ENCODE measurements around the gene SESN3.
A peak's percentile ranks its signal among the peaks of the same experiment; 100 is the strongest.
"Not testable (repeated sequence)": the region's sequence is repeated elsewhere in the genome, so short reads cannot be mapped to it uniquely, and the experiment has no call there.

Gene SESN3

DNA sequence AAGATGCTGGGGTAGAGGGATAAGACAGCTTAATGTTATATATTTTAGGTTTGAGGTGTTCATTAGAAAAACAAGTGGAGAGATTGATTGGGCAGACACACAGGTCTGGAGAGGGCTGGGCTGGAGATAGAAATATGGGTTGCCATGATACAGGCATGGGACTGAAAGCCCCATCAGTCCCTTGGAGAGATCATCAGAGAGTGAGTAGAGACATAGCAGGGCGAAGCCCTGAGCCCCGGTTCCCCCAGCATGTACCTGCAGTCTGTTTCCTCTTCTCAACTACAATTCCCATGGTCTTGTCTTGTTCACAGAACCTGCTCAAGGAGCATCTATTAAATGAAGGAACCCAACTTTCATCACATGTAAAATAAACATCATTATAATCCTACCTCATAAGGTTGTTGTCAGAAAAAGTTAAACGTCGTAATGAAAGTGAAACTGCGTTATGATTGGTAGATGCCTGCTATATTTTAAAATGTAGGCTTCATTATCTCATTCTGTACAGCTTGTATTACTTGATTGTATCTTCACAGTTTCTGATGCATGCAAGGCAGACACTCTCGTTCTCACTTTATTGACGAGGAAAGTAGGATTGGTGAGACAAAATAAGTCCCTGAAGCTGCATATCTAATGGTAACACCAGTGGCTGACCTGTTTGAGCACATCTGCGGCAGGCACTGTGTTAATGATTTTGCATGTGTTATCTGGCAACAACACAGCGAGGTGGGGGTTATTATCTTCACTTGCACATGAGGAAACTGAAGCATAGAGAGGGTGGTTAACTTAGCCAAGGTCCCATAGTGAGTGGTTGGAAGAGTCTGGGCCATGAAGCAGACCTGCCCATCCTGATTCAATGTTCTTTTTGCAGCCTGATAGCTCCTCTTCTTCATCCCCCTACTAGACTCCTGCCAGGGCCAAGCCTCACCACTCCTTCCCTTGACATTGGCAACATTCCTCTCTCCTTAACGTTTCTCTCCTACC is 77.8 kb downstream of the SESN3 start:
- no peak for DNase-seq (ENCODE audit: low read depth in 2 of 2)

DNA sequence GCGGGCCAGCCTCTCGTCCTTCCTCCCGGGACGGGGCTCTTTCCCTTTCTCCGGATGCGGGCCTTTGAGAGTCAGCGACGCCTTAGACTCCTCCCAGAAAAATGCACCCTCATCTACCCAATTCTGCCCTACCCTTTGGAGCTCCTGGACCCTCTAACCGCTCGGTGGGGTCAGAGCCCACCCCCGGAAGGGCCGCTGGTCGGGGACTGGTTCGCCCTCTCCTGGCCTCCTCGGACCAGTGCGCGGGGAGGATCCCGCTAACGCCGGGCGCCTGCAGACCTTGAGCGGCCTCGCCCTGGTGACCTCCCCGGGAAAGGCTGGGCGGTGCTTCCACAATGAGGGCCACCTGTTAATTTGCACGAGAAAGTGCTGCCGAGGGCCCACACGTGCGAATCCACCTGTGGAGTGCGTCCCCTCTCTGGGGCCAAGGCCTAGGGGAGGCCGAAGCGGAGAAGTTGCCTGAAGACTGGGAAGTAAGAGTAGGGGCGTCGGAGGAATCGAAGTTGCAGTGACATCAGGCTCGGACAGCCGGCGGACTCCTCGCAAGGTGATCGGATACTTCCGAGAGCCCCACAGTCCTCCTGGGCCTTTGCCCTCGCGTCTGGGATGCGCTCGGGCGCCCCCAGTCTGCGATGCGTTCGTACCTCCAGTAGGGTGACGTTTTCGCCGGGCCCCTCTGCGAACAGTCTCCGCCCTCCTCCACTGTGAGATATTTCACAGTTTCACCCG is 79.9 kb downstream of the SESN3 start:
- DNase-seq (ENCODE audit: low read depth in 2 of 2), result peak; percentile 83 to 85

DNA sequence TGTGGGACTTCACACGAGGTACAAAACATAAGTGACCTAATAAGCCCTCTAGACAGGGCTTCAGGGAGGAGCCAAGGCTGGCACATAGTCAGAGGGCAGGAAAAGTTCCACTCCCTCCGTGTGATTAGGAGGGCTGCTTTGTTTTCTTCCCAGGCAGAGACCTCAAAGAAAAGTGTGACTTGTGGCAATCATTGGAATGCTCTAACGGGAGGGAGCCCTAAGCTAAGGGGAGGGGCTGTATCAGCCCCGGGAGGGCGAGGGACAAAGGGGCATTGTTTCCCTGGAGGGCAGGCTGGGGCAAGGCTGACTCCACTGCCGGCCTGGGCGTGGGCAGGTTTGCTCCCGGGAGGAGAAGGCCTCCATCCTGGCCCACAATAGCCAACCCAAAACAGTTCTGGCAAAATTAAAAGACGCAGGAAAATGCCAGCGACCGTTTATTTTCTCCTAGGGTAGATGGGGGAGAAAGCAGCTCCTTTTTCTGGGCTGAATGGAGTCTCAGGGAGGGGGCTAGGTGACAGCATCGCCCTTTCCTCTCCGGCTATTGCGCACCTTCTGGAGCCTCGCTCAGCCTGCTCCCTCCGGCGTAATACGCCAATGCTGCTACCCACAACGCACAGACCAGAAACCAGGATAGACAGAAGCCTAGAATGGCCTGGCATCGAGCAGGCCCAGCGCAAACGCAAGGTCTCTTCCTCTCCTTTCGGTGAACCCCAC is 81.2 kb downstream of the SESN3 start:
- no peak for DNase-seq (ENCODE audit: low read depth in 2 of 2)

DNA sequence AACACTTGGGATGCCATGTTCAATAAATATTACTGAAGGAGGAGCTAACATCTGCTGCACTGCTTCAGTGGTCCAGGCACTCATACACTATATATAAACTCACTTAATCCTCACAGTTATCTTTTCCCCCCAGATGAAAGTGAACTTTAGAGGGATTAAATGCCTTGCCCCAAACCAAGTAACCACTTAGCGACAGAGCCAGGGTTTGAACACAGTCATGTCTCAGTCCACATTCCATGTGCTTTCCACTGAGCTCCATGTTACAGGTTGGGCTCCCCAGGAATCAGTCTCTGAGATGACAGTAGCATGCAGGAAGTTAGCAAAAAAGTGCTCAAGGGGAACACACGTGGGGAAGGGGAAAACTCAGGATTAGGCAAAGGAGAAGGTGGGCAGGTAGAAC is 82.1 kb downstream of the SESN3 start:
- DNase-seq (ENCODE audit: low read depth in 2 of 2), result no peak

DNA sequence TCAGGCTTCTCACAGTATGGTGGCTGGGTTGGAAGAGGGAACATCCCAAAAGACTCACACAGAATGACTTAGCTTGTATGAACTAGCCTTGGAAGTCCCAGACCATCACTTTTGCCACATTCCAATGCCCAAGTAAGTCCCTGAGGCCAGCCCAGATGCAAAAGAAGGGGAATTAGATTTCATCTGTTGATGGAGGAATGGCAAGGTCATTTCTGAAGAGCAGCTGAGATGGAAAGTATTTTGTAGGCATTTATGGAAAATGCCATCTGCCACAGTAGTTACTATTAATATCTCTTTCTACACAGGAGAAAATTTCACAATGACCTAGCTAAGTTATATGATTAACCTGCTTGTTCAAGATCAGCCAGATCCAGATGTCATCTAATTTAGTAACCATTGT is 82.6 kb downstream of the SESN3 start:
- DNase-seq (ENCODE audit: low read depth in 2 of 2), result no peak

DNA sequence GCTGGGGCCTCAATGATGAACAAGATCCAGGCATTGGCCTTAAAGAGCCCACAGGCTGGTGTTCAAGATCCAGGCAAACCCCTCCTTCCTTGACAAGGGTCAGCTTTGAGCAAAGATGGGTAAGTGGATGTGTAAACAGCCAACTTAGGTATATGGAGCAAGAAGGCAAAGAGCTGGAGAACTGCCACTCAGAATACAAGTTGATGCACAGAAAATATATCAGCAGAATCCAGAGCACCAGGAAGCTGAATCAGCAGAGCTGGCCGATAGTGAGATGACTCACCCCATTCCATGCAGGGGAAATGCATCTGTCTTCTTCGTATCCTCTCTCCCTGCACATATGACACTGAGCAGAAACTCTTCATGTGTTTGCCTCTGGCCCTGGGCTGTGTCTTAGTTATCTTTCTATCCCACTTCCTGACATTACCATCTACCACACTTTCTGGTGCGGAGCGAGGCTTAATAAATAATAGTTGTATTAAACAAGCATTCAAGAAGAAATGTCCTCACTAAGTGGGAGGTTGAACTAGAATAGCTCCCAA is 83.6 kb downstream of the SESN3 start:
- DNase-seq (ENCODE audit: low read depth in 2 of 2), result no peak

DNA sequence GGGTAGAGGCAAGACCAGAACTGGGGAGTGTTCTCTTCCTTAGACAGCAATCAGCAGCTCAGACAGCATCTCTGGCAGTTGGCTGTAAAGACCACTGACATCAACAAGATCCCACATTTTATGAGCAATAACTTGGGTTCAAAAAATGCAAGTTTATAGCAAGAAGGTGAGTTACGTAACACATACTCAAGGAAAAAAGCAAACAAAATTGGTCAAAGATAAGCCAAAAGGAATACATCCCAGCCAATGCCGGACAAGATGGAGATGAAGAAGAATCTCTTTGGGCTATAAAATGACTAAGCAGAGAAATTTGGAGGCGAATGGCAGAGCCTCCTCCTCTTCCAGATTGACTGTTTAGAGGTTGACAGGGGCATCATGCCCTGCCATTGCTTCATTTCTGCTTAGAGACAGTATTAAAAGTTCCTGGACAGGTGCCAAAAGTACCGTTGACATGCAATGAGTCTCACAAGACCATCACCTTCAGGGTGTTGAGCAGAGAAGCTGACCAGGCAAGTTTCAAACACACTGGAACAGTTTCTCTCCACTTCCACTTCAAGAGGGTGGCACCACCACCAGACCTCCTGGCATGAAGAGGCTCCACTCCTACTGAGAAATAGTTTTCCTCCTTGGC is 85.5 kb downstream of the SESN3 start:
- no peak for DNase-seq (ENCODE audit: low read depth in 2 of 2)

DNA sequence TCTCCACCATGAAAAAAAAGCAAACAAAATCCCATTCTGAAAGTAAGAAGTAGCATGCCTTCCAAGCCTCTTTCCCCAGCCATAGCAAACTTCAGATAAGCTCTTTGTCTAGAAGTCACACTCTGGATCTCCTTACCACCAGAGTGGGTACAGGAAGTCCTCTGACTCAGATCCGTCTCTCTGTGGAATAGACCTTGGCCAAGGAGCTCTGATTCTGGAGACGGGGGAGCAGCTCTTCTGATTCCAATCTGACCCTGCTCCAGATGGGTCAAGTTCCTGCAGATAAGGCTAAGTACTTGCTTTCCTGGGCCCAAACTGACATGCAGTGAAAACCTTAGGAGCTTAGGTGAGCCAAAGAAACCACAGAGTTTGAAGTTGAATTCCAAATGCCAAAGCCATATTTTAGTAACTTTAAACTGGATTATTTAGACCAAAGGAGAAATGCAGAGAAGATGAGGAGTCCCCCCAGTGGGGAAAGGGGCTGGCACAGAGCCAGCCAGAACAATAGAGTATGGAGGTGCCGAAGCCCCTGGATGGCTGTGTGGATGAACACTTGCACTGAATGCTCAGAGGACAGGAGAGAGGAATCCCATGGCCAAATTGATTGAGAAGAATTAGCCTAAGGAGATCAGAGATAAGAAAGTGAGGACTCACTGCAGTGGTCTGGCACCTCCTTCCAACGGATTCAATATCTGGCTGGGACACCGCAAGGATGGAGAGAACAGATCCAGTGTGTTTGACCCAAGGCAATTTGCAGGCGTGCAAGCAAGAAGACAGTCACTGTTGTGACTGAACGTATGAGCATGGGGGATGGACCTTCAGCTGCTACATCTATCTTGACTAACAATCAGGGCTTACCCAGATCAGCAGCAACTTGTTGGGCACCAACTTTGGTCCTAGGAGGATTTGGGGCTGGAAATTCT is 86.4 kb downstream of the SESN3 start:
- DNase-seq (ENCODE audit: low read depth in 2 of 2), result no peak

DNA sequence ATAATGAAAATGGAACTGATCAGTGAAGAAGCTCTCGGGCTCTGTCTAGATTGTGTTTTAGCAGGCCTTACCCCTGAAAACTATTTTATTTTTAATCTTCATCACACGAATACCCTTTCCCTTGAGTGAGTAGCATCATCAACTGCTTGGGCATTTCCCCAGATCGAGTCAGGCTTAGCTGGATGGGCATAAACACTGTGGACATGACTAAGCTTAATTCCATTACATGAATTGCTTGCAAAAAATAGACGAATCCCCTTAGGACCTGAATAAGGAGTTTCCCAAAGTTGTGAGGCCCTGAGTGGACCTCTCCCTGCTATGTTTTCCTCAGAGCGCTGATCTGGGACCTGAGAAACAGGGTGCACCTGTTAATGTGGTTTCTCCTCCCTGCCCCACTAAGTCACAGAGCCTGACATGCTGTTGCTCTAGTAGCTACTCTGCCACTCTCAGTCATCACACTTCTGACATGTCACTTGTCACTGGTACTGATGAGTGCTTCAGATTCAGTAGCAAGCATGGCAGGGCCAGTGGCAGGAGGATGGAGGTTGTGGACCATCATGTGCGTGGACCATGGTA is 87.8 kb downstream of the SESN3 start:
- no peak for DNase-seq (ENCODE audit: low read depth in 2 of 2)

DNA sequence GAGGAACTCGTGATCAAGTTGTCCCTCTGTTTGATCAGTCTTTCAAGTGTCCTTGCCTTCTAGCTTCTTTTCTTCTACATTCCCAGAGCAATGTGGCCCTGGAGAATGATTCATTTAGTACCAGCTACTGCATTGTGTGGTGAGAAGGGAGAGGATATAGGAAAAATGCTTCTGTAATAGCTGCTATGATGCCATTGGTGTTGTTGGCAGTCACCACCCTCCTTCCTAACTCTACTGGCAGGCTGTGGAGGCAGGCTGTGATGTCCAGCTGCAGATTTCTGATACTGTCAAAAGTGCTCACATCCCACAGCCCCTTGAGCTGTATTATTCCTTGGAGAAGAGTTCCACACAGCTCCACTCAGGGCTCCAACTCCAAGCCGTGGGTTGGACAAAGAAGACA is 88.6 kb downstream of the SESN3 start:
- DNase-seq (ENCODE audit: low read depth in 2 of 2), result no peak

DNA sequence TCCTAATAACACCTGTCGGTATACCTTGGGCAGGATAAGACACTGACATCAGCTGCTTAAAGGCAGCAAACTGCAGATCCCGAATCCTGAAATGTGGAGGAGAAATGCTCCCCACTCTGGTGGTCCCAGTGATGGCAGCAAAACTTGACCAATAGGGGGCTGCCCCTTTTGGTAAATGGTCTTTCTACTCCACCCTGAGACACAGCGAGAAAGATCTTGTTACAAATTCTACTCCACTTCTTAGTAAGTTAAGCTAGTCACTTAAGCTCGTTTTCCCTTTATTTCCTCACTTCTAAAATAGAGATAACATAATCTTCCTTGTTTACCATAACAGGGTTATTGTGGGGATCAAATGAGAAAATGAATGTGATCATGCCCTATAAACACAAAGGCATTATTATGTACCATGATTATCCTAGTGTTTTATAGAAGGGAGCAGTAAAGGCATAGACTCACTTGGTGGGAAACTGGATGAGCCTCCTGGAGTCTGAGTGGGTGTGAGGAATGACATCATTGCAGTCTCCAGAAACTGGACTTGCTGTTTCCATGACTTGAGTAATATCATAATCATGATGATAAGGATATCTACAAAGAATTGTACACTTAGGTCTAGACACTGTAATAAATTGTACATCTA is 90.5 kb downstream of the SESN3 start:
- no peak for DNase-seq (ENCODE audit: low read depth in 2 of 2)

DNA sequence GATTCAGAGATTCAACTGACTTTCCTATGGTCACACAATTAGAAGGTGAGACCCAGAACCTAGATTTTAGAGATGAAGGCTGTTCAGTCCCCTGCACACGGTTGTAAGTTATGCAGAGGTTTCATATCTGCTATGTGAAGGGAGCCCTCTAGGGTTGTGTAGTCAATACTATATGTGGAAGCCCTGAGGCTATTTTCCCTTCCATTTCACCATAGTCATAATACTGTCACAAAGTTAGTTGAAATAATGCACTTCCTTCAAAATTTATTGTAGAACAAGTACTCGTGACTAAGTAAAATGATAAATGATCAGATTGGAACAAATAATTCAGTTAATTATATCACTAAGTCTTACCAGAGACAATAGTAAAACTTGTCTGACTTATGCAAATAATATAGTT is 92.6 kb downstream of the SESN3 start:
- DNase-seq (ENCODE audit: low read depth in 2 of 2), result no peak

DNA sequence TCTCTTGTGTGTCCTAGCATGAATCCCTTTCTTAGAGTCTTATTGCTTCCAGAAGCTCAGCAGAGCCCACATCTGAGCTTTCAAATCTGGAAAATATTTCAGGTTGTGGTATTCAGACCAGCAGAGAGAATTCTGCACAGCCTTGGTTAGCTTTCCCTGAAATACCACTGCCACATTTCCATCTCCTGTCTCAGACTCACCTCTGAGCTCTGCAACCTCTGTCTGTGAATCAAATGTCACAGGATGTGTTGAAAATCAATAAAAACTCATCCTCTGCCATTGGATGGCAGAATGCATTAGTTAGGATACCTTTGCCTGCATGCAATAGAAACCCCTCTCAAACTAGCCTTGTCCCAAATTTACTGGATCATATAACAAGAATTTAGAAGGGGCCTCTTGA is 93.7 kb downstream of the SESN3 start:
- no peak for DNase-seq (ENCODE audit: low read depth in 2 of 2)

DNA sequence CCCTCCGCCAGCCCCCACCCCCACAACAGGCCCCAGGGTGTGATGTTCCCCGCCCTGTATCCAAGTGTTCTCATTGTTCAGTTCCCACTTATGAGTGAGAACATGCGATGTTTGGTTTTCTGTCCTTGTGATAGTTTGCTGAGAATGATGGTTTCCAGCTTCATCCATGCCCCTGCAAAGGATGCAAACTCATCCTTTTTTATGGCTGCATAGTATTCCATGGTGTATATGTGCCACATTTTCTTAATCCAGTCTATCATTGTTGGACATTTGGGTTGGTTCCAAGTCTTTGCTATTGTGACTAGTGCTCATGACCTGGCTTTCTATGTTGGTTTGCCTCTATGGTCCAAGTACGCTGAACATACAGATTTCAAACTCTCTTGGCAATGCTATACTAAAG is 94.3 kb downstream of the SESN3 start:
- not testable (repeated sequence) for DNase-seq (ENCODE audit: low read depth in 2 of 2)

DNA sequence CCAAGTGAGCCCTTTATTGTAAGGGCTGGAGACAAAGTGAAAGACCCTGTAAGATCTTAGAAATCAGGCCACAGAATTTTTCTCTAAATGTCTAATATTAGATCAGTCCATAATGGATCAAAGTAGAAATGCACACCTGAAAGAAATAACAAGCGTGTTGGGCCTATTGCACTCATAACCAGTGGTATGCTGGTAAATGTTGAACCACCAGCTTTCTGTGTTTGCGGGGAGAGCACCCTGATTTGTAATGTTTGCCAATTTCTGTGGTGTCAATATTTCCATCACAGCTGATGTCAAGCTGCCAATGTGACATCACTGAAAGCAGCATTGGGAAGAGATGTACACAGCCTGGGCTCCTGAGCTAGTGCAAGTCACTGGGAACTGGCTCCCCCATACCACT is 95.1 kb downstream of the SESN3 start:
- DNase-seq (ENCODE audit: low read depth in 2 of 2), result no peak

DNA sequence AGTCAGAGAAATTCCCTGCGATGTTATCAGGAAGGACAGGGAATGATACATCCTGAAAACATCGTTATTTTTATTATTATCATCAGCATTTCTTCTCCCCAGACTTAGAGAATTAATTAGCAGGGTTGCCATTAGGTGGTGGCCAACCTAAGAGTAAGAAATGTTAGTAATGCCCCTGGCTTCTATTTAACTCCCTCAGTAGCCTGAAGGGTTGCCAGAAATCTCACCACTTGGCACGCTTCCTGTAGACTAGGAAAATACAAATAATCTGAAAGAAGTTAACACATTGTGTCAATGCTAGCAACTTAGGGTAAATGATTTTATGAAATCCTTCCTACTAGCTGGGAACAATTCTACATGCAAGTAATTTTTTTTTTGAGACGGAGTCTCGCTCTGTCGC is 95.8 kb downstream of the SESN3 start:
- DNase-seq (ENCODE audit: low read depth in 2 of 2), result no peak

DNA sequence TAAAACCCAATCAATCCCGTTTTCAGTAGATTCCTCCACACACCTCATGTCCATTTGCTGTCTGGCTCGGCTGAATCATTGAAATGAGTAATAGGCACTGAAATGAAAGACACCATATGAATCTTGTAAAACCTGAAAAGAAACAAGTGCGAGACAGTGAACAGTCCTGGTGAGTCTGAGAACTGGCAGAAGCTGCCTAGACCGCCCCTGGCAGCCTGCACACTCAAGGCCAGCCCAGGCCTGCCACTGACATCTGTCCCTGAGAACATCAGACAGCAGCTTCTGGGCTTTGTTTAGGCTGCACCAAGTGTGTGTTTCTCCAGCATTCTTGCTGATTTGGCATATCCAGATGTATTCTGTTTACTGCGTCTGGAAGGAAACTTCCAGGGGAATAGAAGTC is 96.5 kb downstream of the SESN3 start:
- no peak for DNase-seq (ENCODE audit: low read depth in 2 of 2)

DNA sequence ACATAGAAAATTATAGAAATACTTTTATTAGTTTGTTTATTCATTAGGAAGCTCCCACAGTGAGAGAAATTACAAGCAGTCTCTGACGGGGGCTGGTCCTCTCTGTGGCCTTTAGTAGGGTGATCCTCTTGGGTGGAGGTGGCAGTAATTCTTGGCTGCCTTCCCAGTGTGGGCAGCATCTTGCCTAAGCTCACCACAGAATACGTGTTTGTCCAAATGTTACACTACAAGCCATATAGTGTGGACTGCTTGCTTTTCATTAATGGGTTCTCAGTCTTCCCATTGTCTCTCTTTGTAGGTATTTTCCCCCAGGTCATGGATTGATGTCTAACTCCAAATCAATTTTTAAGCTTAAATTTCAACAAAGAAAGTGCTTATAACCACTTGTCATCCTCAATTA is 98.0 kb downstream of the SESN3 start:
- no peak for DNase-seq (ENCODE audit: low read depth in 2 of 2)

DNA sequence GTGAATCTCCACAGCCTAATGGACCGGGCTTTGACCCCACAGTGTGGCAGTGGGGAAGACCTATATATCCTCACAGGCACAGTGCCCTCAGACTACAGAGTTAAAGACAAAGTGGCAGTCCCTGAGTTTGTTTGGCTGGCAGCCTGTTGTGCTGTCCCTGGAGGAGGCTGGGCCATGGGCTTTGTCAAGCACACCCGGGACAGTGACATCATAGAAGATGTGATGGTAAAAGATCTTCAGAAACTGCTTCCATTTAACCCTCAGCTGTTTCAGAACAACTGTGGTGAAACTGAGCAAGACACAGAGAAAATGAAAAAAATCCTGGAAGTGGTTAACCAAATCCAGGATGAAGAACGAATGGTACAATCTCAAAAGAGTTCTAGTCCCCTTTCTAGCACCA is 102.4 kb downstream of the SESN3 start:
- no peak for DNase-seq (ENCODE audit: low read depth in 2 of 2)

DNA sequence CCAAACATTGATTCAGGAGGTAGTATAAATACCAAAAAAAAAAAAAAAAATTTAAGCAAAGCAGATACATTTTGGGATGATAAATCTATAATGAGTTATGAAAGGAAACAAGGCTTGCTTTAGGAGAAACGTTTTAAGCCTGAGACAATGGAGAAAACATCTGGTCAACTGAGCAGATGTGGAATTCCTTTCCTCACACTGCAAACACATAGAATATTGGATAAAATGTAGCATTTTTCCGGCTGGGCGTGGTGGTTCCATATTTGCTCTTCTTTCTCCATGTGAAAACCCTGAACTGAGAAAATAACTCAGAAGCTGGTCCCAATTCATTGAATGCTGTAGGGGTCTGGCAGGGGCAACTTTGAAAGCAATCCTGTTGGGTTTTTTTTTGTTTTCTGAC is 107.4 kb downstream of the SESN3 start:
- DNase-seq (ENCODE audit: low read depth in 2 of 2), result no peak
